Panc1 (cell line): Measurements from ENCODE around the gene ATAD5.

Experiments used
- POLR2AphosphoS5 ChIP-seq: IDR thresholded peaks from 2 replicates; pipeline ENCODE4 v1.6.1; 2012; ENCODE audit warnings: mild to moderate bottlenecking, low read depth, low read length, moderate library complexity
- SIN3A ChIP-seq: IDR thresholded peaks from 2 replicates; pipeline ENCODE4 v1.6.1; 2012; ENCODE audit warnings: low read depth, mild to moderate bottlenecking, low read length, moderate library complexity, borderline replicate concordance; ENCODE audit not compliant: insufficient read depth
- TCF7L2 ChIP-seq: IDR thresholded peaks from 2 replicates; pipeline ENCODE4 v1.6.1; 2011; ENCODE audit warnings: mild to moderate bottlenecking, low read depth, low read length, inconsistent platforms
- TF ChIP-seq, protein P1 (sequence below): fragments of 450-650 bp; IDR thresholded peaks from 2 replicates; pipeline ENCODE4 v1.5.1; 2017; ENCODE audit warnings: mild to moderate bottlenecking
- TF ChIP-seq, protein P2 (sequence below), 2 experiments: IDR thresholded peaks; 2 replicates each; pipeline ENCODE4 v1.6.1; 2011 to 2012; ENCODE audit warnings: low read depth in 2 of 2, control low read depth in 1 of 2, low read length in 1 of 2, mild to moderate bottlenecking in 1 of 2, moderate library complexity in 1 of 2; ENCODE audit not compliant: insufficient read depth in 1 of 2

DNA sequence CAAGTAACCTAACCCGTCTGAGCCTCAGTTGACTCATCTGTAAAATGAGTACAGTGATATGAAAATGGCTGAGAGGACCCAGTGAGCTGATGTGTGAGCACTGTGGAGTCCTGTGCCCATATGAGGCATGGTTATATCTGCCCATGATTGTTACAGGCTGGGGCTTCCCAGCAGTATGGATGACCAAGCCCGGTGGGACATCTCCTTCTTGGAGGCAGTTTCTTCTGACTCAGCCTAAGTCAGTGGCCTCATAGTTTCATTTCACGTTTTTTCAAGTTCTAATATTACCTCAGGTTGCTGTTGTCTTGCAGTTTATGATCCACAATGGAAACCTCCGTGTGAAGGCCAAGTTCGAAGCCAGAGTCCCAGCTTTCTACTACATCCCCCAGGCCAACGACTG lies 94.8 kb downstream of the ATAD5 start:
- no peak for TF ChIP-seq POLR2AphosphoS5
- TF ChIP-seq SIN3A = no peak
- TF ChIP-seq, protein P1, sequence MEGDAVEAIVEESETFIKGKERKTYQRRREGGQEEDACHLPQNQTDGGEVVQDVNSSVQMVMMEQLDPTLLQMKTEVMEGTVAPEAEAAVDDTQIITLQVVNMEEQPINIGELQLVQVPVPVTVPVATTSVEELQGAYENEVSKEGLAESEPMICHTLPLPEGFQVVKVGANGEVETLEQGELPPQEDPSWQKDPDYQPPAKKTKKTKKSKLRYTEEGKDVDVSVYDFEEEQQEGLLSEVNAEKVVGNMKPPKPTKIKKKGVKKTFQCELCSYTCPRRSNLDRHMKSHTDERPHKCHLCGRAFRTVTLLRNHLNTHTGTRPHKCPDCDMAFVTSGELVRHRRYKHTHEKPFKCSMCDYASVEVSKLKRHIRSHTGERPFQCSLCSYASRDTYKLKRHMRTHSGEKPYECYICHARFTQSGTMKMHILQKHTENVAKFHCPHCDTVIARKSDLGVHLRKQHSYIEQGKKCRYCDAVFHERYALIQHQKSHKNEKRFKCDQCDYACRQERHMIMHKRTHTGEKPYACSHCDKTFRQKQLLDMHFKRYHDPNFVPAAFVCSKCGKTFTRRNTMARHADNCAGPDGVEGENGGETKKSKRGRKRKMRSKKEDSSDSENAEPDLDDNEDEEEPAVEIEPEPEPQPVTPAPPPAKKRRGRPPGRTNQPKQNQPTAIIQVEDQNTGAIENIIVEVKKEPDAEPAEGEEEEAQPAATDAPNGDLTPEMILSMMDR = no peak
- TF ChIP-seq, protein P2, sequence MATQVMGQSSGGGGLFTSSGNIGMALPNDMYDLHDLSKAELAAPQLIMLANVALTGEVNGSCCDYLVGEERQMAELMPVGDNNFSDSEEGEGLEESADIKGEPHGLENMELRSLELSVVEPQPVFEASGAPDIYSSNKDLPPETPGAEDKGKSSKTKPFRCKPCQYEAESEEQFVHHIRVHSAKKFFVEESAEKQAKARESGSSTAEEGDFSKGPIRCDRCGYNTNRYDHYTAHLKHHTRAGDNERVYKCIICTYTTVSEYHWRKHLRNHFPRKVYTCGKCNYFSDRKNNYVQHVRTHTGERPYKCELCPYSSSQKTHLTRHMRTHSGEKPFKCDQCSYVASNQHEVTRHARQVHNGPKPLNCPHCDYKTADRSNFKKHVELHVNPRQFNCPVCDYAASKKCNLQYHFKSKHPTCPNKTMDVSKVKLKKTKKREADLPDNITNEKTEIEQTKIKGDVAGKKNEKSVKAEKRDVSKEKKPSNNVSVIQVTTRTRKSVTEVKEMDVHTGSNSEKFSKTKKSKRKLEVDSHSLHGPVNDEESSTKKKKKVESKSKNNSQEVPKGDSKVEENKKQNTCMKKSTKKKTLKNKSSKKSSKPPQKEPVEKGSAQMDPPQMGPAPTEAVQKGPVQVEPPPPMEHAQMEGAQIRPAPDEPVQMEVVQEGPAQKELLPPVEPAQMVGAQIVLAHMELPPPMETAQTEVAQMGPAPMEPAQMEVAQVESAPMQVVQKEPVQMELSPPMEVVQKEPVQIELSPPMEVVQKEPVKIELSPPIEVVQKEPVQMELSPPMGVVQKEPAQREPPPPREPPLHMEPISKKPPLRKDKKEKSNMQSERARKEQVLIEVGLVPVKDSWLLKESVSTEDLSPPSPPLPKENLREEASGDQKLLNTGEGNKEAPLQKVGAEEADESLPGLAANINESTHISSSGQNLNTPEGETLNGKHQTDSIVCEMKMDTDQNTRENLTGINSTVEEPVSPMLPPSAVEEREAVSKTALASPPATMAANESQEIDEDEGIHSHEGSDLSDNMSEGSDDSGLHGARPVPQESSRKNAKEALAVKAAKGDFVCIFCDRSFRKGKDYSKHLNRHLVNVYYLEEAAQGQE (IDR thresholded peaks at IDR 0.05; ENCODE audit: insufficient read depth in 1 of 2, low read depth in 2 of 2, low read length in 1 of 2) = no peak
- no peak for TF ChIP-seq TCF7L2
